H1 (cell line): ENCODE measurements around the gene ATE1. TPM values are rescaled to one million over a fixed set of nuclear protein-coding genes. Genes with fewer than 3 reads are reported as not detected.

Experiments used
- CTCF ChIA-PET: fragments of 300-600 bp; sonication (Branson Sonifier 250); formaldehyde crosslinking; loops from one replicate; lab custom pipeline; 2021; ENCODE audit not compliant: partially characterized antibody; lab: Charles Lee
- POLR2A ChIA-PET: fragments of 300-600 bp; sonication (Branson Sonifier 250); formaldehyde crosslinking; loops from one replicate; lab custom pipeline; 2021; ENCODE audit warnings: inconsistent platforms; ENCODE audit not compliant: partially characterized antibody; lab: Charles Lee
- DNase-seq, 2 experiments: peaks; one replicate each; pipeline versions ENCODE4 v3.0.0 to v3.0.0-alpha.2; 2010 to 2022; ENCODE audit warnings: low spot score in 2 of 2, low read depth in 1 of 2, mixed read lengths in 1 of 2
- FAIRE-seq: peaks from 2 replicates; lab custom pipeline; 2011; peaks lifted over from hg19 to GRCh38; lab: Jason Lieb, UNC
- H2AFZ ChIP-seq: 2 replicates; pipeline ENCODE4 v1.8.1; 2012; ENCODE audit warnings: low read length, inconsistent platforms
- H2AK5ac ChIP-seq: 2 replicates; pipeline ENCODE4 v1.6.1; 2013; ENCODE audit warnings: low read depth, low read length
- H2BK120ac ChIP-seq: replicated peaks from 2 replicates; pipeline ENCODE3; 2013; ENCODE audit warnings: low read depth, low read length, inconsistent platforms
- H2BK12ac ChIP-seq: 2 replicates; pipeline ENCODE4 v1.6.1; 2013; ENCODE audit warnings: low read depth, low read length
- H2BK15ac ChIP-seq: 2 replicates; pipeline ENCODE4 v1.6.1; 2013; ENCODE audit warnings: low read length
- H2BK20ac ChIP-seq: 2 replicates; pipeline ENCODE4 v1.6.1; 2013; ENCODE audit warnings: low read length
- H2BK5ac ChIP-seq: 2 replicates; pipeline ENCODE4 v1.6.1; 2013; ENCODE audit warnings: low read depth, low read length
- H3K14ac ChIP-seq: 2 replicates; pipeline ENCODE4 v1.6.1; 2013; ENCODE audit warnings: inconsistent platforms; ENCODE audit not compliant: insufficient read length
- H3K18ac ChIP-seq: 2 replicates; pipeline ENCODE4 v1.6.1; 2013; ENCODE audit warnings: low read length; ENCODE audit errors: extremely low read depth
- H3K23ac ChIP-seq: 2 replicates; pipeline ENCODE4 v1.6.1; 2013; ENCODE audit warnings: inconsistent platforms; ENCODE audit not compliant: insufficient read length
- H3K23me2 ChIP-seq: 2 replicates; pipeline ENCODE4 v1.6.1; 2013; ENCODE audit warnings: low read depth, low read length
- H3K27ac ChIP-seq: 2 replicates; pipeline ENCODE4 v1.6.1; 2011; ENCODE audit warnings: low read depth, low read length, inconsistent platforms
- H3K27me3 ChIP-seq, 4 experiments: replicated peaks in 1 of 4; 1 replicate in 1 of 4; 2 replicates in 3 of 4; pipeline versions ENCODE4 v1.6.1 to v1.8.1; 2011 to 2013; ENCODE audit warnings: low read length in 3 of 4, mild to moderate bottlenecking in 3 of 4, inconsistent platforms in 2 of 4, mixed read lengths in 2 of 4, moderate library complexity in 1 of 4; ENCODE audit not compliant: control insufficient read depth in 3 of 4, insufficient read depth in 3 of 4; ENCODE audit errors: extremely low read depth in 1 of 4
- H3K36me3 ChIP-seq, 4 experiments: 2 replicates each; pipeline versions ENCODE4 v1.6.1 to v1.8.1; 2011 to 2013; ENCODE audit warnings: mild to moderate bottlenecking in 4 of 4, low read length in 3 of 4, moderate library complexity in 2 of 4, control low read depth in 1 of 4, inconsistent platforms in 1 of 4; ENCODE audit not compliant: insufficient read depth in 4 of 4, control insufficient read depth in 2 of 4
- H3K4ac ChIP-seq: replicated peaks from 2 replicates; pipeline ENCODE3; 2013; ENCODE audit warnings: low read length, low read depth, mixed read lengths, inconsistent platforms; ENCODE audit not compliant: insufficient read length
- H3K4me1 ChIP-seq, 4 experiments: replicated peaks in 1 of 4; 1 replicate in 1 of 4; 2 replicates in 3 of 4; pipeline versions ENCODE4 v1.6.1 to v1.8.1; 2011 to 2013; ENCODE audit warnings: low read length in 3 of 4, inconsistent platforms in 2 of 4, mixed read lengths in 1 of 4; ENCODE audit not compliant: insufficient read depth in 4 of 4, control insufficient read depth in 3 of 4
- H3K4me2 ChIP-seq, 2 experiments: 2 replicates each; pipeline versions ENCODE4 v1.6.1 to v1.8.1; 2011 to 2013; ENCODE audit warnings: low read depth in 2 of 2, low read length in 2 of 2, control low read depth in 1 of 2, inconsistent platforms in 1 of 2, mild to moderate bottlenecking in 1 of 2; ENCODE audit not compliant: insufficient read depth in 1 of 2
- H3K4me3 ChIP-seq, 4 experiments: fragments of 200-600, 300-600 bp in 1 of 4; sonication (generic), shearing (Covaris generic), sonication (Bioruptor Twin) in 1 of 4; 2 replicates each; pipeline versions ENCODE4 v1.5.1 to v1.8.1; 2011 to 2016; ENCODE audit warnings: low read length in 4 of 4, low read depth in 3 of 4, control low read depth in 2 of 4, inconsistent platforms in 2 of 4, mild to moderate bottlenecking in 2 of 4, mixed read lengths in 1 of 4, moderate library complexity in 1 of 4; ENCODE audit not compliant: insufficient read depth in 2 of 4; ENCODE audit errors: extremely low read depth in 1 of 4
- H3K56ac ChIP-seq: replicated peaks from 2 replicates; pipeline ENCODE3; 2013; ENCODE audit warnings: low read depth, mild to moderate bottlenecking, mixed read lengths, low read length, inconsistent platforms; ENCODE audit not compliant: insufficient read length
- H3K79me1 ChIP-seq: 2 replicates; pipeline ENCODE4 v1.6.1; 2013; ENCODE audit warnings: low read depth, low read length, control low read depth
- H3K79me2 ChIP-seq, 2 experiments: 2 replicates each; pipeline versions ENCODE4 v1.6.1 to v1.8.1; 2012 to 2013; ENCODE audit warnings: low read length in 2 of 2, mild to moderate bottlenecking in 2 of 2, inconsistent platforms in 1 of 2; ENCODE audit not compliant: insufficient read depth in 2 of 2, control insufficient read depth in 1 of 2
- H3K9ac ChIP-seq, 4 experiments: replicated peaks in 1 of 4; 1 replicate in 1 of 4; 2 replicates in 3 of 4; pipeline versions ENCODE4 v1.6.1 to v1.8.1; 2011 to 2013; ENCODE audit warnings: low read depth in 3 of 4, low read length in 3 of 4, control low read depth in 2 of 4, mild to moderate bottlenecking in 2 of 4, moderate library complexity in 2 of 4, inconsistent platforms in 1 of 4; ENCODE audit errors: extremely low read depth in 1 of 4
- H3K9me3 ChIP-seq, 2 experiments: 2 replicates each; pipeline versions ENCODE4 v1.6.1 to v1.8.1; 2012 to 2013; ENCODE audit warnings: mild to moderate bottlenecking in 2 of 2, moderate library complexity in 2 of 2, control low read depth in 1 of 2, inconsistent platforms in 1 of 2, low read depth in 1 of 2, low read length in 1 of 2, mixed read lengths in 1 of 2; ENCODE audit not compliant: insufficient read depth in 2 of 2
- H4K20me1 ChIP-seq, 2 experiments: replicated peaks in 1 of 2; 2 replicates each; pipeline versions ENCODE3 to v1.8.1; 2011 to 2013; ENCODE audit warnings: inconsistent platforms in 2 of 2, low read length in 2 of 2, mild to moderate bottlenecking in 1 of 2; ENCODE audit not compliant: insufficient read depth in 2 of 2, control insufficient read depth in 1 of 2
- H4K5ac ChIP-seq: 2 replicates; pipeline ENCODE4 v1.6.1; 2013; ENCODE audit warnings: low read length, low read depth, mixed read lengths, inconsistent platforms; ENCODE audit not compliant: insufficient read length
- H4K8ac ChIP-seq: 2 replicates; pipeline ENCODE4 v1.8.0; 2013; ENCODE audit warnings: mild to moderate bottlenecking, moderate library complexity, low read length, inconsistent platforms; ENCODE audit not compliant: insufficient read depth; ENCODE audit errors: extremely low read depth
- H4K91ac ChIP-seq: replicated peaks from 2 replicates; pipeline ENCODE3; 2013; ENCODE audit warnings: low read length, mixed read lengths, inconsistent platforms; ENCODE audit not compliant: insufficient read length
- POU5F1 ChIP-seq: IDR thresholded peaks from 2 replicates; pipeline ENCODE4 v1.6.1; 2011; ENCODE audit warnings: low read depth, mild to moderate bottlenecking, low read length, moderate library complexity
- RAD21 ChIP-seq, 2 experiments: IDR thresholded peaks in 1 of 2; conservative IDR thresholded peaks in 1 of 2; 2 replicates each; pipeline ENCODE4 v1.6.1; 2011; ENCODE audit warnings: low read depth in 2 of 2, low read length in 2 of 2, improper control_type of control experiment in 1 of 2, inconsistent platforms in 1 of 2, mild to moderate bottlenecking in 1 of 2, moderate library complexity in 1 of 2
- RXRA ChIP-seq: IDR thresholded peaks from 2 replicates; pipeline ENCODE4 v1.6.1; 2011; ENCODE audit warnings: low read depth, mild to moderate bottlenecking, low read length, moderate library complexity; ENCODE audit not compliant: insufficient read depth
- SIN3A ChIP-seq, 2 experiments: IDR thresholded peaks in 1 of 2; conservative IDR thresholded peaks in 1 of 2; 2 replicates each; pipeline ENCODE4 v1.6.1; 2011 to 2012; ENCODE audit warnings: low read length in 2 of 2, improper control_type of control experiment in 1 of 2, low read depth in 1 of 2, mild to moderate bottlenecking in 1 of 2
- SRF ChIP-seq: IDR thresholded peaks from 2 replicates; pipeline ENCODE4 v1.6.1; 2011; ENCODE audit warnings: mild to moderate bottlenecking, low read depth, low read length, moderate library complexity
- TEAD4 ChIP-seq: IDR thresholded peaks from 2 replicates; pipeline ENCODE4 v1.6.1; 2012; ENCODE audit warnings: low read depth, low read length, inconsistent platforms, mixed read lengths
- YY1 ChIP-seq: IDR thresholded peaks from 2 replicates; pipeline ENCODE4 v1.6.1; 2011; ENCODE audit warnings: low read depth, mild to moderate bottlenecking, low read length
- ZNF274 ChIP-seq: IDR thresholded peaks from 2 replicates; pipeline ENCODE4 v1.7.0; 2012; ENCODE audit warnings: low read length, borderline replicate concordance; ENCODE audit errors: extremely low read depth
- WGBS, 2 experiments: shearing (Covaris generic) in 1 of 2; methylation state at CpG; one replicate each; pipeline versions ENCODE4 v1.1.6 to v1.1.7; 2013 to 2015; ENCODE audit warnings: low lambda C conversion rate in 2 of 2, mixed read lengths in 2 of 2, inconsistent platforms in 1 of 2, low coverage in 1 of 2, missing lambda C conversion rate in 1 of 2; ENCODE audit not compliant: insufficient replicate concordance in 2 of 2, insufficient coverage in 1 of 2, insufficient read length in 1 of 2; ENCODE audit errors: extremely low coverage in 1 of 2, missing lambda C conversion rate in 1 of 2; 5-methylcytosine and 5-hydroxymethylcytosine counted together
- polyA plus RNA-seq, 7 experiments: library from polyadenylated mRNA; depleted of rRNA in 3 of 7; stranded (reverse) in 5 of 7; unstranded in 2 of 7; fragments of >200 nt in 5 of 7; fragments of 200-250 nt in 2 of 7; gene quantifications; 1 replicate in 5 of 7; 2 replicates in 1 of 7; 4 replicates in 1 of 7; pipeline versions ENCODE4 v1.2.1 to v1.2.3, GENCODE V29; 2011 to 2013; ENCODE audit warnings: missing spikeins in 2 of 7, mixed read lengths in 2 of 7
- total RNA-seq: library from RNA; stranded (reverse); fragmentation: NEBNext Ultra II Directional; extraction: Animal tissue kit (Norgen Biotek cat#: 25700); gene quantifications from 2 replicates; pipeline ENCODE4 v1.2.1, GENCODE V29; 2021
- TF ChIP-seq, protein P1 (sequence below): IDR thresholded peaks from 2 replicates; pipeline ENCODE4 v1.6.1; 2011; ENCODE audit warnings: low read length, improper control_type of control experiment

The ATE1 gene
- total and polyA plus RNA-seq, 2 of the 8 experiments (the other 6 are each of a cell fraction or from before 2014, with no cell fraction given) = 8.8 to 26.9 TPM

GRCh38 chr10:121919666-121920065 lies 8.2 kb downstream of the ATE1 start:
- Histone ChIP-seq H3K9me3 (no peaks in the 10 kb centered on the region), H3K23me2 (no peaks in the 10 kb centered on the region), H3K79me1 (no peaks in the 10 kb centered on the region), H2AK5ac (no peak overlapping the region), H4K20me1 (peaks cover 0 to 2% of the 10 kb centered on the region in 2 experiments), H2BK12ac (no peak overlapping the region), H3K23ac (no peak overlapping the region), H3K79me2 (peaks cover 0 to 20% of the 10 kb centered on the region in 2 experiments; a peak in 2 of 4 replicates), H3K4me1 (no peaks in the 10 kb centered on the region), H2BK120ac (no peak overlapping the region), H3K4ac (no peak overlapping the region), H2BK20ac (no peak overlapping the region), H4K91ac (no peak overlapping the region), H3K27me3 (no peaks in the 10 kb centered on the region), H3K56ac (no peak overlapping the region), H4K5ac (no peak overlapping the region), H3K4me2 (no peak overlapping the region), H3K18ac (no peak overlapping the region), H3K14ac (no peak overlapping the region), H4K8ac (no peak overlapping the region), H3K36me3 (peaks cover 3 to 32% (median 10%) of the 10 kb centered on the region in 4 experiments), H2BK5ac (no peak overlapping the region), H3K27ac (no peak overlapping the region), H3K4me3 (no peak overlapping the region), H3K9ac (no peak overlapping the region), H2AFZ (no peak overlapping the region), H2BK15ac (no peak overlapping the region)
- CTCF ChIA-PET = no interaction called here
- DNase-seq (no peak), FAIRE-seq (no peak)
- POLR2A ChIA-PET = interaction anchor here (5.0 kb wide), 1 partner anchor 8 kb away, joined by 25 read pairs; the partner anchor contains the start of gene ATE1
- WGBS, 2 experiments = 92% methylated on average over 10 of the region's 10 CpGs; no CpG with 5 or more reads in 1 of the 2 experiments
- no peak for TF ChIP-seq POU5F1
- TF ChIP-seq ZNF274 = no peak
- TF ChIP-seq RAD21 (IDR thresholded peaks at IDR 0.05 in 1 of 2, conservative IDR thresholded peaks at IDR 0.05 in 1 of 2; ENCODE audit: low read depth in 2 of 2, low read length in 2 of 2) = no peak
- no peak for TF ChIP-seq TEAD4
- no peak for TF ChIP-seq RXRA
- TF ChIP-seq, protein P1, sequence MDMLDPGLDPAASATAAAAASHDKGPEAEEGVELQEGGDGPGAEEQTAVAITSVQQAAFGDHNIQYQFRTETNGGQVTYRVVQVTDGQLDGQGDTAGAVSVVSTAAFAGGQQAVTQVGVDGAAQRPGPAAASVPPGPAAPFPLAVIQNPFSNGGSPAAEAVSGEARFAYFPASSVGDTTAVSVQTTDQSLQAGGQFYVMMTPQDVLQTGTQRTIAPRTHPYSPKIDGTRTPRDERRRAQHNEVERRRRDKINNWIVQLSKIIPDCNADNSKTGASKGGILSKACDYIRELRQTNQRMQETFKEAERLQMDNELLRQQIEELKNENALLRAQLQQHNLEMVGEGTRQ = no peak
- no peak for TF ChIP-seq YY1
- TF ChIP-seq SIN3A (conservative IDR thresholded peaks at IDR 0.05 in 1 of 2, IDR thresholded peaks at IDR 0.05 in 1 of 2; ENCODE audit: low read depth in 1 of 2, low read length in 2 of 2) = no peak
- TF ChIP-seq SRF = no peak
